Keratinocyte (primary cell): ENCODE results near the gene ARHGEF33. TPM values are rescaled to one million over a fixed set of nuclear protein-coding genes. Genes with fewer than 3 reads are reported as not detected.

Experiments
- DNase-seq: peaks from one replicate; pipeline ENCODE4 v3.0.0-alpha.2; 2011; ENCODE audit warnings: low read depth, missing footprints, low spot score
- FAIRE-seq: peaks from 2 replicates; lab custom pipeline; 2011; peaks lifted over from hg19 to GRCh38; lab: Jason Lieb, UNC
- H2AFZ ChIP-seq: 2 replicates; pipeline ENCODE4 v1.6.0; 2012; ENCODE audit warnings: low read length, control low read depth, inconsistent platforms; ENCODE audit not compliant: control insufficient read depth
- H3K27ac ChIP-seq: 2 replicates; pipeline ENCODE4 v1.5.1; 2011; ENCODE audit warnings: low read length; ENCODE audit not compliant: control insufficient read depth, insufficient read depth
- H3K27me3 ChIP-seq: 3 replicates; pipeline ENCODE4 v1.6.0; 2011; ENCODE audit warnings: low read length; ENCODE audit not compliant: control insufficient read depth, insufficient read depth; ENCODE audit errors: extremely low read depth
- H3K36me3 ChIP-seq, 2 experiments: 2 replicates in 1 of 2; 3 replicates in 1 of 2; pipeline ENCODE4 v1.5.1; 2011; ENCODE audit warnings: low read length in 2 of 2, mild to moderate bottlenecking in 1 of 2; ENCODE audit not compliant: control insufficient read depth in 2 of 2, insufficient read depth in 2 of 2; ENCODE audit errors: extremely low read depth in 1 of 2
- H3K4me1 ChIP-seq: 3 replicates; pipeline ENCODE4 v1.5.1; 2011; ENCODE audit warnings: low read length; ENCODE audit not compliant: control insufficient read depth, insufficient read depth; ENCODE audit errors: extremely low read depth
- H3K4me2 ChIP-seq: 3 replicates; pipeline ENCODE4 v1.6.0; 2011; ENCODE audit warnings: low read depth, low read length; ENCODE audit not compliant: control insufficient read depth, insufficient read depth; ENCODE audit errors: extremely low read depth
- H3K4me3 ChIP-seq, 3 experiments: fragments of 200-600 bp in 1 of 3; sonication (generic) in 1 of 3; 2 replicates in 2 of 3; 3 replicates in 1 of 3; pipeline ENCODE4 v1.5.1; 2011 to 2016; ENCODE audit warnings: low read length in 3 of 3, mild to moderate bottlenecking in 3 of 3, control low read depth in 2 of 3, inconsistent platforms in 1 of 3, low read depth in 1 of 3, mixed read lengths in 1 of 3, mixed run types in 1 of 3, moderate library complexity in 1 of 3; ENCODE audit not compliant: control insufficient read depth in 2 of 3, insufficient read depth in 2 of 3; ENCODE audit errors: extremely low read depth in 1 of 3
- H3K79me2 ChIP-seq: 2 replicates; pipeline ENCODE4 v1.6.0; 2012; ENCODE audit warnings: low read length; ENCODE audit not compliant: control insufficient read depth, insufficient read depth
- H3K9ac ChIP-seq: 3 replicates; pipeline ENCODE4 v1.6.0; 2011; ENCODE audit warnings: low read length; ENCODE audit not compliant: control insufficient read depth, insufficient read depth; ENCODE audit errors: extremely low read depth
- H3K9me1 ChIP-seq: 3 replicates; pipeline ENCODE4 v1.6.0; 2011; ENCODE audit warnings: low read length; ENCODE audit not compliant: control insufficient read depth, insufficient read depth; ENCODE audit errors: extremely low read depth
- H3K9me3 ChIP-seq: 2 replicates; pipeline ENCODE4 v1.5.1; 2012; ENCODE audit warnings: low read depth, low read length; ENCODE audit not compliant: control insufficient read depth
- H4K20me1 ChIP-seq: 3 replicates; pipeline ENCODE4 v1.6.0; 2011; ENCODE audit warnings: low read length; ENCODE audit not compliant: control insufficient read depth, insufficient read depth; ENCODE audit errors: extremely low read depth
- CTCF ChIP-seq, 3 experiments: IDR thresholded peaks in 1 of 3; conservative IDR thresholded peaks in 1 of 3; optimal IDR thresholded peaks in 1 of 3; 2 replicates in 2 of 3; 3 replicates in 1 of 3; pipeline versions ENCODE3 to v1.5.1; 2011; ENCODE audit warnings: low read length in 3 of 3, mild to moderate bottlenecking in 3 of 3, moderate library complexity in 2 of 3, control low read depth in 1 of 3, inconsistent platforms in 1 of 3; ENCODE audit not compliant: insufficient read depth in 2 of 3; ENCODE audit errors: extremely low read depth in 1 of 3
- EZH2 ChIP-seq: IDR thresholded peaks from one replicate; pipeline ENCODE4 v1.6.1; 2012; ENCODE audit warnings: inconsistent platforms, mild to moderate bottlenecking, low read length, moderate library complexity
- dilution Hi-C: fragments of 300-500 bp; cut with MboI; formaldehyde crosslinking; loops from one replicate; pipeline ENCODE4 v1.7.0; 2020; ENCODE audit warnings: low sequenced_read_pairs; ENCODE audit not compliant: extremely low pct_ligation_motif_present
- polyA plus RNA-seq, 5 experiments: library from polyadenylated mRNA; depleted of rRNA in 3 of 5; stranded (reverse) in 3 of 5; stranded (forward) in 1 of 5; unstranded in 1 of 5; fragments of >200 nt; gene quantifications; 1 replicate in 1 of 5; 2 replicates in 3 of 5; 3 replicates in 1 of 5; pipeline versions ENCODE4 v1.2.1 to v1.2.3, GENCODE V29; 2011 to 2012; ENCODE audit warnings: missing spikeins in 2 of 5, low read depth in 1 of 5, low replicate concordance in 1 of 5

Gene ARHGEF33
- polyA plus RNA-seq, 1 donor (not counting 4 experiments of a cell fraction or from before 2014, with no cell fraction given), result 0.09 TPM

DNA sequence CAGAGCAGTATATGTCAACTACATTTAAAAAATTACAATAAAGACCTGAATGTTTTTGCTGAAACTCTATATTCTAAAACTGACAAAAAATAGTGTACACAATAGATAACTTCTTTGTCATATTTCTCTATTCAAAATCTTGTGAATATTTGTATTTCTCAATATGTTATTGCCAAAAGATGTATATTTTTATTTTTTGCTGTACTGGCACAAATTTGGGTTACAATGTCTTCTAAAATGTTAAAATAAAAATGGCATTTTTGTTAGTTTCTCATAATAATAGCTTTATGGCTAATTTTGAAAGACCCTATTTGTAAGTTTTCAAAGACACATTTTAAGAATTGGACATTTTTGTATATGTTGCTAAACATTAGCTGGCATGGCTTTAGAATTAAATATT lies 630 bp upstream of the ARHGEF33 start:
- Histone ChIP-seq H3K9ac (no peak overlapping the region), H3K27ac (no peak overlapping the region), H2AFZ (no peak overlapping the region), H3K9me3 (no peaks in the 10 kb centered on the region), H3K36me3 (no peaks in the 10 kb centered on the region), H3K9me1 (no peaks in the 10 kb centered on the region), H3K4me1 (no peaks in the 10 kb centered on the region), H3K27me3 (no peaks in the 10 kb centered on the region), H3K4me2 (no peak overlapping the region), H3K79me2 (no peaks in the 10 kb centered on the region), H3K4me3 (no peak overlapping the region), H4K20me1 (no peaks in the 10 kb centered on the region)
- FAIRE-seq, result no peak
- dilution Hi-C loops, result no loop called here
- DNase-seq, result no peak
- TF ChIP-seq EZH2 (no peak), CTCF (optimal IDR thresholded peaks at IDR 0.05 in 1 of 3, IDR thresholded peaks at IDR 0.05 in 1 of 3, conservative IDR thresholded peaks at IDR 0.05 in 1 of 3; ENCODE audit: extremely low read depth in 1 of 3, insufficient read depth in 2 of 3, low read length in 3 of 3) (no peak)

GRCh38 chr2:38892819-38893218 lies 3.1 kb downstream of the ARHGEF33 start:
- Histone ChIP-seq H3K9me3 (no peaks in the 10 kb centered on the region), H3K27me3 (no peaks in the 10 kb centered on the region), H3K4me1 (no peaks in the 10 kb centered on the region), H3K9ac (no peak overlapping the region), H3K79me2 (no peaks in the 10 kb centered on the region), H3K36me3 (no peaks in the 10 kb centered on the region), H2AFZ (no peak overlapping the region), H4K20me1 (no peaks in the 10 kb centered on the region), H3K4me3 (no peak overlapping the region), H3K9me1 (no peaks in the 10 kb centered on the region), H3K4me2 (no peak overlapping the region), H3K27ac (no peak overlapping the region)
- DNase-seq (no peak), FAIRE-seq (no peak)
- dilution Hi-C loops, result no loop called here
- no peak for TF ChIP-seq CTCF (optimal IDR thresholded peaks at IDR 0.05 in 1 of 3, IDR thresholded peaks at IDR 0.05 in 1 of 3, conservative IDR thresholded peaks at IDR 0.05 in 1 of 3; ENCODE audit: extremely low read depth in 1 of 3, insufficient read depth in 2 of 3, low read length in 3 of 3)
- TF ChIP-seq EZH2, result no peak
